H1 (cell line): ENCODE data around the gene STK32C. TPM values are rescaled to one million over a fixed set of nuclear protein-coding genes. Genes with fewer than 3 reads are reported as not detected.

Source experiments
- CTCF ChIA-PET: fragments of 300-600 bp; sonication (Branson Sonifier 250); formaldehyde crosslinking; loops from one replicate; lab custom pipeline; 2021; ENCODE audit not compliant: partially characterized antibody; lab: Charles Lee
- POLR2A ChIA-PET: fragments of 300-600 bp; sonication (Branson Sonifier 250); formaldehyde crosslinking; loops from one replicate; lab custom pipeline; 2021; ENCODE audit warnings: inconsistent platforms; ENCODE audit not compliant: partially characterized antibody; lab: Charles Lee
- DNase-seq, 2 experiments: peaks; one replicate each; pipeline versions ENCODE4 v3.0.0 to v3.0.0-alpha.2; 2010 to 2022; ENCODE audit warnings: low spot score in 2 of 2, low read depth in 1 of 2, mixed read lengths in 1 of 2
- FAIRE-seq: peaks from 2 replicates; lab custom pipeline; 2011; peaks lifted over from hg19 to GRCh38; lab: Jason Lieb, UNC
- H2AFZ ChIP-seq: 2 replicates; pipeline ENCODE4 v1.8.1; 2012; ENCODE audit warnings: low read length, inconsistent platforms
- H2AK5ac ChIP-seq: 2 replicates; pipeline ENCODE4 v1.6.1; 2013; ENCODE audit warnings: low read depth, low read length
- H2BK120ac ChIP-seq: replicated peaks from 2 replicates; pipeline ENCODE3; 2013; ENCODE audit warnings: low read depth, low read length, inconsistent platforms
- H2BK12ac ChIP-seq: 2 replicates; pipeline ENCODE4 v1.6.1; 2013; ENCODE audit warnings: low read depth, low read length
- H2BK15ac ChIP-seq: 2 replicates; pipeline ENCODE4 v1.6.1; 2013; ENCODE audit warnings: low read length
- H2BK20ac ChIP-seq: 2 replicates; pipeline ENCODE4 v1.6.1; 2013; ENCODE audit warnings: low read length
- H2BK5ac ChIP-seq: 2 replicates; pipeline ENCODE4 v1.6.1; 2013; ENCODE audit warnings: low read depth, low read length
- H3K14ac ChIP-seq: 2 replicates; pipeline ENCODE4 v1.6.1; 2013; ENCODE audit warnings: inconsistent platforms; ENCODE audit not compliant: insufficient read length
- H3K18ac ChIP-seq: 2 replicates; pipeline ENCODE4 v1.6.1; 2013; ENCODE audit warnings: low read length; ENCODE audit errors: extremely low read depth
- H3K23ac ChIP-seq: 2 replicates; pipeline ENCODE4 v1.6.1; 2013; ENCODE audit warnings: inconsistent platforms; ENCODE audit not compliant: insufficient read length
- H3K23me2 ChIP-seq: 2 replicates; pipeline ENCODE4 v1.6.1; 2013; ENCODE audit warnings: low read depth, low read length
- H3K27ac ChIP-seq: 2 replicates; pipeline ENCODE4 v1.6.1; 2011; ENCODE audit warnings: low read depth, low read length, inconsistent platforms
- H3K27me3 ChIP-seq, 4 experiments: replicated peaks in 1 of 4; 1 replicate in 1 of 4; 2 replicates in 3 of 4; pipeline versions ENCODE4 v1.6.1 to v1.8.1; 2011 to 2013; ENCODE audit warnings: low read length in 3 of 4, mild to moderate bottlenecking in 3 of 4, inconsistent platforms in 2 of 4, mixed read lengths in 2 of 4, moderate library complexity in 1 of 4; ENCODE audit not compliant: control insufficient read depth in 3 of 4, insufficient read depth in 3 of 4; ENCODE audit errors: extremely low read depth in 1 of 4
- H3K36me3 ChIP-seq, 4 experiments: 2 replicates each; pipeline versions ENCODE4 v1.6.1 to v1.8.1; 2011 to 2013; ENCODE audit warnings: mild to moderate bottlenecking in 4 of 4, low read length in 3 of 4, moderate library complexity in 2 of 4, control low read depth in 1 of 4, inconsistent platforms in 1 of 4; ENCODE audit not compliant: insufficient read depth in 4 of 4, control insufficient read depth in 2 of 4
- H3K4ac ChIP-seq: replicated peaks from 2 replicates; pipeline ENCODE3; 2013; ENCODE audit warnings: low read length, low read depth, mixed read lengths, inconsistent platforms; ENCODE audit not compliant: insufficient read length
- H3K4me1 ChIP-seq, 4 experiments: replicated peaks in 1 of 4; 1 replicate in 1 of 4; 2 replicates in 3 of 4; pipeline versions ENCODE4 v1.6.1 to v1.8.1; 2011 to 2013; ENCODE audit warnings: low read length in 3 of 4, inconsistent platforms in 2 of 4, mixed read lengths in 1 of 4; ENCODE audit not compliant: insufficient read depth in 4 of 4, control insufficient read depth in 3 of 4
- H3K4me2 ChIP-seq, 2 experiments: 2 replicates each; pipeline versions ENCODE4 v1.6.1 to v1.8.1; 2011 to 2013; ENCODE audit warnings: low read depth in 2 of 2, low read length in 2 of 2, control low read depth in 1 of 2, inconsistent platforms in 1 of 2, mild to moderate bottlenecking in 1 of 2; ENCODE audit not compliant: insufficient read depth in 1 of 2
- H3K4me3 ChIP-seq, 4 experiments: fragments of 200-600, 300-600 bp in 1 of 4; sonication (generic), shearing (Covaris generic), sonication (Bioruptor Twin) in 1 of 4; 2 replicates each; pipeline versions ENCODE4 v1.5.1 to v1.8.1; 2011 to 2016; ENCODE audit warnings: low read length in 4 of 4, low read depth in 3 of 4, control low read depth in 2 of 4, inconsistent platforms in 2 of 4, mild to moderate bottlenecking in 2 of 4, mixed read lengths in 1 of 4, moderate library complexity in 1 of 4; ENCODE audit not compliant: insufficient read depth in 2 of 4; ENCODE audit errors: extremely low read depth in 1 of 4
- H3K56ac ChIP-seq: replicated peaks from 2 replicates; pipeline ENCODE3; 2013; ENCODE audit warnings: low read depth, mild to moderate bottlenecking, mixed read lengths, low read length, inconsistent platforms; ENCODE audit not compliant: insufficient read length
- H3K79me1 ChIP-seq: 2 replicates; pipeline ENCODE4 v1.6.1; 2013; ENCODE audit warnings: low read depth, low read length, control low read depth
- H3K79me2 ChIP-seq, 2 experiments: 2 replicates each; pipeline versions ENCODE4 v1.6.1 to v1.8.1; 2012 to 2013; ENCODE audit warnings: low read length in 2 of 2, mild to moderate bottlenecking in 2 of 2, inconsistent platforms in 1 of 2; ENCODE audit not compliant: insufficient read depth in 2 of 2, control insufficient read depth in 1 of 2
- H3K9ac ChIP-seq, 4 experiments: replicated peaks in 1 of 4; 1 replicate in 1 of 4; 2 replicates in 3 of 4; pipeline versions ENCODE4 v1.6.1 to v1.8.1; 2011 to 2013; ENCODE audit warnings: low read depth in 3 of 4, low read length in 3 of 4, control low read depth in 2 of 4, mild to moderate bottlenecking in 2 of 4, moderate library complexity in 2 of 4, inconsistent platforms in 1 of 4; ENCODE audit errors: extremely low read depth in 1 of 4
- H3K9me3 ChIP-seq, 2 experiments: 2 replicates each; pipeline versions ENCODE4 v1.6.1 to v1.8.1; 2012 to 2013; ENCODE audit warnings: mild to moderate bottlenecking in 2 of 2, moderate library complexity in 2 of 2, control low read depth in 1 of 2, inconsistent platforms in 1 of 2, low read depth in 1 of 2, low read length in 1 of 2, mixed read lengths in 1 of 2; ENCODE audit not compliant: insufficient read depth in 2 of 2
- H4K20me1 ChIP-seq, 2 experiments: replicated peaks in 1 of 2; 2 replicates each; pipeline versions ENCODE3 to v1.8.1; 2011 to 2013; ENCODE audit warnings: inconsistent platforms in 2 of 2, low read length in 2 of 2, mild to moderate bottlenecking in 1 of 2; ENCODE audit not compliant: insufficient read depth in 2 of 2, control insufficient read depth in 1 of 2
- H4K5ac ChIP-seq: 2 replicates; pipeline ENCODE4 v1.6.1; 2013; ENCODE audit warnings: low read length, low read depth, mixed read lengths, inconsistent platforms; ENCODE audit not compliant: insufficient read length
- H4K8ac ChIP-seq: 2 replicates; pipeline ENCODE4 v1.8.0; 2013; ENCODE audit warnings: mild to moderate bottlenecking, moderate library complexity, low read length, inconsistent platforms; ENCODE audit not compliant: insufficient read depth; ENCODE audit errors: extremely low read depth
- H4K91ac ChIP-seq: replicated peaks from 2 replicates; pipeline ENCODE3; 2013; ENCODE audit warnings: low read length, mixed read lengths, inconsistent platforms; ENCODE audit not compliant: insufficient read length
- SP4 ChIP-seq: IDR thresholded peaks from 2 replicates; pipeline ENCODE4 v1.6.1; 2012; ENCODE audit warnings: low read length, inconsistent platforms
- TBP ChIP-seq: IDR thresholded peaks from 2 replicates; pipeline ENCODE4 v1.6.1; 2011; ENCODE audit warnings: low read depth, low read length, improper control_type of control experiment
- WGBS, 2 experiments: shearing (Covaris generic) in 1 of 2; methylation state at CpG; one replicate each; pipeline versions ENCODE4 v1.1.6 to v1.1.7; 2013 to 2015; ENCODE audit warnings: low lambda C conversion rate in 2 of 2, mixed read lengths in 2 of 2, inconsistent platforms in 1 of 2, low coverage in 1 of 2, missing lambda C conversion rate in 1 of 2; ENCODE audit not compliant: insufficient replicate concordance in 2 of 2, insufficient coverage in 1 of 2, insufficient read length in 1 of 2; ENCODE audit errors: extremely low coverage in 1 of 2, missing lambda C conversion rate in 1 of 2; 5-methylcytosine and 5-hydroxymethylcytosine counted together
- polyA plus RNA-seq, 7 experiments: library from polyadenylated mRNA; depleted of rRNA in 3 of 7; stranded (reverse) in 5 of 7; unstranded in 2 of 7; fragments of >200 nt in 5 of 7; fragments of 200-250 nt in 2 of 7; gene quantifications; 1 replicate in 5 of 7; 2 replicates in 1 of 7; 4 replicates in 1 of 7; pipeline versions ENCODE4 v1.2.1 to v1.2.3, GENCODE V29; 2011 to 2013; ENCODE audit warnings: missing spikeins in 2 of 7, mixed read lengths in 2 of 7
- total RNA-seq: library from RNA; stranded (reverse); fragmentation: NEBNext Ultra II Directional; extraction: Animal tissue kit (Norgen Biotek cat#: 25700); gene quantifications from 2 replicates; pipeline ENCODE4 v1.2.1, GENCODE V29; 2021

The STK32C gene
- total and polyA plus RNA-seq, 2 of the 8 experiments (the other 6 are each of a cell fraction or from before 2014, with no cell fraction given): 10.6 to 15.6 TPM

GRCh38 chr10:132231656-132232022 is 76.1 kb downstream of the STK32C start:
- Histone ChIP-seq H3K56ac (no peak overlapping the region), H3K27me3 (no peaks in the 10 kb centered on the region; a peak in 1 of 7 replicates), H3K36me3 (no peaks in the 10 kb centered on the region), H3K27ac (no peak overlapping the region), H4K5ac (no peak overlapping the region), H4K8ac (no peak overlapping the region), H3K4me1 (peaks cover 0 to 3% (median 2%) of the 10 kb centered on the region in 4 experiments; a peak in 4 of 7 replicates), H3K23ac (no peak overlapping the region), H3K9ac (no peak overlapping the region), H3K4me2 (no peak overlapping the region), H2AK5ac (no peak overlapping the region), H2BK15ac (no peak overlapping the region), H2AFZ (no peak overlapping the region), H3K18ac (no peak overlapping the region), H3K4ac (no peak overlapping the region), H2BK12ac (no peak overlapping the region), H3K23me2 (no peaks in the 10 kb centered on the region), H3K9me3 (no peaks in the 10 kb centered on the region), H3K79me2 (no peaks in the 10 kb centered on the region), H4K91ac (no peak overlapping the region), H3K14ac (no peak overlapping the region), H4K20me1 (peaks cover 0 to 2% of the 10 kb centered on the region in 2 experiments), H2BK5ac (no peak overlapping the region), H3K79me1 (no peaks in the 10 kb centered on the region), H3K4me3 (no peak overlapping the region), H2BK120ac (no peak overlapping the region), H2BK20ac (no peak overlapping the region)
- ChIA-PET CTCF (interaction anchor here (1.0 to 1.6 kb wide), 3 partner anchors 16 to 129 kb away, joined by 3 to 6 read pairs (median 3); no protein-coding TSS in a partner anchor), POLR2A (interaction anchor here (0.6 kb wide), 1 partner anchor 21 kb away, joined by 3 read pairs; no protein-coding TSS in a partner anchor)
- 88% methylated on average over 13 of the region's 13 CpGs; no CpG with 5 or more reads in 1 of the 2 experiments for WGBS, 2 experiments
- DNase-seq (no peak), FAIRE-seq (no peak)
- TF ChIP-seq SP4: no peak
- TF ChIP-seq TBP: no peak
